Right lobe of liver (tissue), 6 donors: Measurements from ENCODE around the gene ANKRD44. TPM values are rescaled to one million over a fixed set of nuclear protein-coding genes. Genes with fewer than 3 reads are reported as not detected.
A peak's percentile ranks its signal among the peaks of the same experiment; 100 is the strongest.

Source experiments
- ATAC-seq, 4 donors: fragments of 200-7000 bp; cut with Tn5 transposase; one replicate each; pipeline ENCODE4 v1.9.1; 2020; ENCODE audit warnings: mild to moderate bottlenecking in 4 of 4, moderate library complexity in 4 of 4
- DNase-seq, 3 donors: peaks; one replicate each; pipeline ENCODE4 v3.0.0-alpha.2; 2020
- H3K27ac ChIP-seq, 3 donors: fragments of 200-600 bp; one replicate each; pipeline ENCODE4 v1.8.0; 2022
- H3K27me3 ChIP-seq, 2 donors: fragments of 200-600 bp; one replicate each; pipeline ENCODE4 v1.8.0; 2022
- H3K36me3 ChIP-seq, 4 donors: fragments of 200-600 bp; sonication (generic) in 1 of 4; one replicate each; pipeline versions ENCODE4 v1.5.1 to v1.8.0; 2017 to 2022; ENCODE audit warnings: control low read depth in 1 of 4
- H3K4me1 ChIP-seq, 4 donors: fragments of 200-600 bp; sonication (generic) in 1 of 4; one replicate each; pipeline versions ENCODE4 v1.5.1 to v1.8.0; 2017 to 2022; ENCODE audit warnings: control low read depth in 1 of 4
- H3K4me3 ChIP-seq, 3 donors: fragments of 200-600 bp; one replicate each; pipeline ENCODE4 v1.8.0; 2022
- H3K9me3 ChIP-seq, 4 donors: fragments of 200-600 bp; sonication (generic) in 1 of 4; one replicate each; pipeline versions ENCODE4 v1.5.1 to v1.8.0; 2017 to 2022; ENCODE audit warnings: control low read depth in 1 of 4
- CTCF ChIP-seq, 4 donors: fragments of 200-600 bp in 3 of 4; fragments of 450-650 bp in 1 of 4; IDR thresholded peaks; one replicate each; pipeline versions ENCODE4 v1.5.1 to v1.8.0; 2016 to 2022; ENCODE audit warnings: antibody characterized with exemption in 4 of 4, mild to moderate bottlenecking in 2 of 4
- POLR2A ChIP-seq: fragments of 450-650 bp; IDR thresholded peaks from one replicate; pipeline ENCODE4 v1.6.1; 2017; ENCODE audit warnings: antibody characterized with exemption, mild to moderate bottlenecking
- WGBS: methylation state at CpG from one replicate; pipeline ENCODE4 v1.1.6; 2018; ENCODE audit warnings: low coverage, low lambda C conversion rate; ENCODE audit not compliant: insufficient coverage; ENCODE audit errors: missing lambda C conversion rate; 5-methylcytosine and 5-hydroxymethylcytosine counted together
- intact Hi-C, 2 donors: fragments of 100-400 bp; cut with DNase I; formaldehyde crosslinking; loops; one replicate each; pipeline versions ENCODE4 v1.11.2 to v1.14.1; 2022
- total RNA-seq, 6 experiments: library from RNA; depleted of rRNA in 2 of 6; stranded (reverse); fragments of >200 nt in 2 of 6; fragmentation: NEBNext Ultra II Directional in 3 of 6; extraction: Animal tissue kit (Norgen Biotek cat#: 25700) in 3 of 6; gene quantifications; one replicate each; pipeline versions ENCODE4 v1.1.0 to v1.2.4, GENCODE V29; 2016 to 2023
- donor health status: DM: no; HTN: yes; CAD: no.
- donor health status: DM: no; HTN: no; CAD: no.
- donor health status: DM: no; HTN: no; CAD: no.
- donor health status: DM: no; HTN: yes; CAD: no.
- donor health status: DM: no; HTN: yes; CAD: no.

The ANKRD44 gene
- total RNA-seq, 6 experiments from 2014 or later = 7.9 to 19.5 (median 13.3) TPM

- WGBS = 55% methylated on average over 8 of the region's 8 CpGs
- intact Hi-C loops = no loop called here
- ATAC-seq (no peak), DNase-seq (no peak)
- no peaks in the 10 kb centered on the region for H3K9me3 ChIP-seq
- H3K27ac ChIP-seq = peak overlapping the region in 2 of 3 donors; percentile 56 to 94
- H3K4me3 ChIP-seq = peak overlapping the region; percentile 59 to 67 (median 61)
- no peaks in the 10 kb centered on the region for H3K27me3 ChIP-seq
- no peaks in the 10 kb centered on the region for H3K36me3 ChIP-seq
- peaks cover 0 to 27% (median 0%) of the 10 kb centered on the region in 4 donors for H3K4me1 ChIP-seq
- TF ChIP-seq CTCF (IDR thresholded peaks at IDR 0.05) (no peak), POLR2A (no peak)
These were observed 1.4 kb downstream of the ANKRD44 start for GRCh38 chr2:197308996-197309690.

GRCh38 chr2:197308585-197308984, 2.0 kb downstream of the ANKRD44 start:
- Histone ChIP-seq H3K27me3 (no peaks in the 10 kb centered on the region), H3K4me1 (peaks cover 0 to 27% (median 0%) of the 10 kb centered on the region in 4 donors), H3K4me3 (no peak overlapping the region), H3K9me3 (no peaks in the 10 kb centered on the region), H3K36me3 (no peaks in the 10 kb centered on the region), H3K27ac (peak overlapping the region in 1 of 3 donors; percentile 94)
- WGBS = 44% methylated on average over 2 of the region's 2 CpGs
- DNase-seq (no peak), ATAC-seq (no peak)
- TF ChIP-seq CTCF (IDR thresholded peaks at IDR 0.05) = no peak
- no peak for TF ChIP-seq POLR2A
- intact Hi-C loops = no loop called here

GRCh38 chr2:197307933-197308521, 2.6 kb downstream of the ANKRD44 start:
- Histone ChIP-seq H3K36me3 (no peaks in the 10 kb centered on the region), H3K4me1 (peaks cover 0 to 27% (median 0%) of the 10 kb centered on the region in 4 donors), H3K4me3 (no peak overlapping the region), H3K9me3 (no peaks in the 10 kb centered on the region), H3K27ac (peak overlapping the region; percentile 9 to 94 (median 41)), H3K27me3 (no peaks in the 10 kb centered on the region)
- WGBS = 62% methylated on average over 6 of the region's 7 CpGs
- DNase-seq = no peak
- intact Hi-C loops = no loop called here
- no peak for TF ChIP-seq POLR2A
- no peak for TF ChIP-seq CTCF (IDR thresholded peaks at IDR 0.05)
- no peak for ATAC-seq

GRCh38 chr2:197307236-197307932, 3.2 kb downstream of the ANKRD44 start:
- DNase-seq (no peak), ATAC-seq (no peak)
- intact Hi-C loops = no loop called here
- Histone ChIP-seq H3K4me3 (no peak overlapping the region), H3K4me1 (peaks cover 0 to 34% (median 0%) of the 10 kb centered on the region in 4 donors), H3K36me3 (no peaks in the 10 kb centered on the region), H3K27ac (peak overlapping the region; percentile 9 to 94 (median 41)), H3K9me3 (no peaks in the 10 kb centered on the region), H3K27me3 (no peaks in the 10 kb centered on the region)
- TF ChIP-seq POLR2A = no peak
- TF ChIP-seq CTCF (IDR thresholded peaks at IDR 0.05) = no peak
- 61% methylated on average over 1 of the region's 1 CpG for WGBS
